Measurements from ENCODE around the gene SELPLG.

The SELPLG gene

GRCh38 chr12:108610856-108611605 lies 22.7 kb downstream of the SELPLG start:
- TF ChIP-seq CTCF (IDR thresholded peaks at IDR 0.05; ENCODE audit: low read depth, low read length, missing control alignments): no peak
- no peak overlapping the region for H3K4me3 ChIP-seq (ENCODE audit: low read depth, low read length)
- in situ Hi-C loops (cut with HindIII; ENCODE audit: low sequenced_read_pairs): no loop called here
- DNase-seq (ENCODE audit: low read depth): no peak

- in situ Hi-C loops (cut with HindIII; ENCODE audit: low sequenced_read_pairs): no loop called here
- no peak for DNase-seq (ENCODE audit: low read depth)
- TF ChIP-seq CTCF (IDR thresholded peaks at IDR 0.05; ENCODE audit: low read depth, low read length, missing control alignments): no peak
- H3K4me3 ChIP-seq (ENCODE audit: low read depth, low read length): no peak overlapping the region
Observed at GRCh38 chr12:108610336-108610815, 23.3 kb downstream of the SELPLG start.

GRCh38 chr12:108609537-108610335 lies 24.0 kb downstream of the SELPLG start:
- DNase-seq (ENCODE audit: low read depth): peak; percentile 62
- no peak overlapping the region for H3K4me3 ChIP-seq (ENCODE audit: low read depth, low read length)
- in situ Hi-C loops (cut with HindIII; ENCODE audit: low sequenced_read_pairs): no loop called here
- TF ChIP-seq CTCF (IDR thresholded peaks at IDR 0.05; ENCODE audit: low read depth, low read length, missing control alignments): no peak

- in situ Hi-C loops (cut with HindIII; ENCODE audit: low sequenced_read_pairs): no loop called here
- TF ChIP-seq CTCF (IDR thresholded peaks at IDR 0.05; ENCODE audit: low read depth, low read length, missing control alignments): no peak
- no peak overlapping the region for H3K4me3 ChIP-seq (ENCODE audit: low read depth, low read length)
- no peak for DNase-seq (ENCODE audit: low read depth)
Observed at GRCh38 chr12:108608616-108609015, 25.1 kb downstream of the SELPLG start.

GRCh38 chr12:108607981-108608600 lies 25.6 kb downstream of the SELPLG start:
- DNase-seq (ENCODE audit: low read depth): no peak
- no peak overlapping the region for H3K4me3 ChIP-seq (ENCODE audit: low read depth, low read length)
- in situ Hi-C loops (cut with HindIII; ENCODE audit: low sequenced_read_pairs): no loop called here
- TF ChIP-seq CTCF (IDR thresholded peaks at IDR 0.05; ENCODE audit: low read depth, low read length, missing control alignments): no peak

GRCh38 chr12:108606492-108606891 lies 27.2 kb downstream of the SELPLG start:
- no peak for TF ChIP-seq CTCF (IDR thresholded peaks at IDR 0.05; ENCODE audit: low read depth, low read length, missing control alignments)
- in situ Hi-C loops (cut with HindIII; ENCODE audit: low sequenced_read_pairs): no loop called here
- no peak for DNase-seq (ENCODE audit: low read depth)
- no peak overlapping the region for H3K4me3 ChIP-seq (ENCODE audit: low read depth, low read length)
